ENCODE data around the gene ST6GALNAC2.

The ST6GALNAC2 gene

DNA sequence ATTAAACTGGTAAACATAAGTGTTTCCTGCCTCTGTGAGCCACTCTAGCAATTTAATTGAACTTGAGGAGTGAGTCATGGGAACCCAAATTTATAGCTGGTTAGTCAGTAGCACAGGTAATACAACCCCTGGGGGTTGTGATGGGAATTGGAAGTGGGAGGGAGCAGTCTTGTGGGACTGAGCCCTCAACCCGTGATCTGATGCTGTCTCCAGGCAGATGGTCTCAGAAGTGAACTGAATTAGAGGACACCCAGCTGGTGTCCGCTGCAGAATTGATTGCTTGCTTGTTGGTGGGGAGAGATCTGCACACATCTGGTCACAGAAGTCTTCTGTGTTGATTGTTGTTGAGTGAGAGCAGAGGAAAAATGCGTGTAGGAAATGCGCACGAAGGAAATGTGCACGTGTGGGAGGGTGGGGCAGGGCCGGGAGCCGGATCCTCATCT lies 7.7 kb upstream of the ST6GALNAC2 start:
- H2AFZ ChIP-seq (ENCODE audit: low read depth, low read length): no peak overlapping the region
- H3K9me3 ChIP-seq (ENCODE audit: low read length): no peaks in the 10 kb centered on the region
- peaks cover 4% of the 10 kb centered on the region for H3K27me3 ChIP-seq (ENCODE audit: insufficient read depth, low read length)
- H3K4me3 ChIP-seq (ENCODE audit: low read length): no peak overlapping the region
- no peaks in the 10 kb centered on the region for H3K4me1 ChIP-seq (ENCODE audit: insufficient read depth, low read length)
- H3K36me3 ChIP-seq (ENCODE audit: insufficient read depth, low read length): no peaks in the 10 kb centered on the region

DNA sequence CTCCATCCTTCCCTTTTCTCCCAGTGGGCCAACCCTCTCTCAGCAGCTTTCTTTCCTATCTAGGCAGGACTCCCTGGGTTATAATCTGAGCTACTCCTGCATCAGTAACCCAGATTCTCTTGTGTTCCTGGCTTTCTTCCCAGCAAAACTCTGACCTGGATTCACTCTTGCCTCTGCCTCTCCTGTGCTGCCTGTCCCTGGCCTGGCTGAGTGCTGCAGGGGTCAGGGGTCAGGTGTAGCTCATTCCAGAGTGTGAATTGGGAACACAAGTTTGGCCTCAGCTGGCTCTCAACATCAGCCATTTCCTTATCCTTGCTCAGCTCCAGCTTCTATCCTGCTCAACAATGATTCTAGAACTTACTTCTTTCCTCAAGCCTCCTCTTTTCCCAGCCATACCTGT lies 2.5 kb upstream of the ST6GALNAC2 start:
- Histone ChIP-seq H2AFZ (ENCODE audit: low read depth, low read length) (no peak overlapping the region), H3K36me3 (ENCODE audit: insufficient read depth, low read length) (no peaks in the 10 kb centered on the region), H3K27me3 (ENCODE audit: insufficient read depth, low read length) (peaks cover 49% of the 10 kb centered on the region), H3K9me3 (ENCODE audit: low read length) (no peaks in the 10 kb centered on the region), H3K4me1 (ENCODE audit: insufficient read depth, low read length) (peaks cover 11% of the 10 kb centered on the region), H3K4me3 (ENCODE audit: low read length) (no peak overlapping the region)

DNA sequence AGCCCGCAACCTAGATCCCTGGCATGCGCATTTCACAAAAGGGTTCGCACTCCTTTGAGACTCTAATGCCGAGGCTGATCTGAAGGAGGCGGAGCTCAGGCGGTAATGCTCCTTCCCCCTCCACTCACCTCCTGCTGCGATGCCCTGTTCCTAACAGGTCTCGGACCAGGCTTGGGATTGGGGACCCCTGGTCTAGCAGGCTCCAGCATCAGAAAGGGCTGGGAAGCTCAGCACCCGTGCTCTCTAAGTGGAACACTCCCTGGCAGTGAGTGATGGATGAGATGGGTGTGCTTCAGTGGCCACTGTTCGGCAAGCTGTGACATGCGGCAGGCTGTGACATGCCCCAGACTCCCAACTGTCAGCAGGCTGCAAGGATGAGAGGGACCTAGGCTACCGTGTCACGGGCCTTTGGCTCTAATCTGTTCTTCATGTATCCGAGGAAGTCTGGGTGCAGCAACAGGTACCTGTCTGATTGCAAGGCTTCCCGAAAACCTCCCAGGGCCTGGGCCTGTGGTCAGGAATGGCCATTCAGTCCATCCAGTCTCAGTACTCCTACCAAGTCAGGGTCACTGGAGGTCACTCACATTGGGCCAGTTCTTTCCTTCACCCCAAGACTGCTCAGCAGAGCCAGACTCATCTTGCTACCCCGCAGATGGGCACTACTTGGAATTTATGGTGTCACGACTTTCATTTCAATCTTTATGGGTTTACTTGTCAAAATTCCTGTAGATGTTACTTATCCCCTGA lies 1.3 kb upstream of the ST6GALNAC2 start:
- Histone ChIP-seq H3K4me1 (ENCODE audit: insufficient read depth, low read length) (peaks cover 11% of the 10 kb centered on the region), H2AFZ (ENCODE audit: low read depth, low read length) (no peak overlapping the region), H3K4me3 (ENCODE audit: low read length) (no peak overlapping the region), H3K9me3 (ENCODE audit: low read length) (no peaks in the 10 kb centered on the region), H3K27me3 (ENCODE audit: insufficient read depth, low read length) (peaks cover 56% of the 10 kb centered on the region), H3K36me3 (ENCODE audit: insufficient read depth, low read length) (no peaks in the 10 kb centered on the region)

DNA sequence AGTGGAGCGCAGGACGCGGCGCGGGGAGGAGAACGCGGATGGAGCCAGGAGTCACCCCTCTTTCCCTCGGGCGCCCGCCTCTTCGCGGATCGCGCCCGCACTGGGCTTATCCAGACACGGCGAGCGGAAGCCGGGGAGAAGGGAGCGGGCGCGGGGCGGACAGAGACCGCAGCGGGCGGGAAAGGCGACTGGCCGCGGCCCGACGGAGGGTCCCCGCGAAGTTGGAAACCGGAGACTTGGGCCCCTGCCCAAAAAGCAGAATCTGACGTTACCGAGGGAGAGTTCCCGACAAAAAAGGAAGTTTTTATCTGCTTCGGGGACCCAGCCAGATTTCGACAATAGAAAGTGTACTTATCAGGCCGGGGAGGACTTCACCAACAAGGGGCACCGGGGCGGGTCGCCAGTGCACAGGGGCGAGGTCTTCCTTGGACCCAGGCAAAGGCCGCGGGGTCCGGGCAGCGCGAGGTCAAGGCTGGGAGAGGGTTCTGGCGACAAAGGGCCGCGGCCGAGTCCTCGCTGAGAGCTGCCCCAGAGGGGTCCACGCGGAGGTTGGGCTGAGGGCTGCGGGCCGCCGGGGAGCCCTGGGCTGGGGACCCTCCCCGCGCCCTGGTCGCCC lies 519 bp downstream of the ST6GALNAC2 start:
- H3K36me3 ChIP-seq (ENCODE audit: insufficient read depth, low read length): no peaks in the 10 kb centered on the region
- H2AFZ ChIP-seq (ENCODE audit: low read depth, low read length): peak overlapping the region; percentile 80
- H3K4me1 ChIP-seq (ENCODE audit: insufficient read depth, low read length): peaks cover 11% of the 10 kb centered on the region
- peaks cover 62% of the 10 kb centered on the region for H3K27me3 ChIP-seq (ENCODE audit: insufficient read depth, low read length)
- peak overlapping the region; percentile 7 for H3K4me3 ChIP-seq (ENCODE audit: low read length)
- no peaks in the 10 kb centered on the region for H3K9me3 ChIP-seq (ENCODE audit: low read length)

- Histone ChIP-seq H3K9me3 (ENCODE audit: low read length) (no peaks in the 10 kb centered on the region), H3K4me3 (ENCODE audit: low read length) (no peak overlapping the region), H2AFZ (ENCODE audit: low read depth, low read length) (no peak overlapping the region), H3K4me1 (ENCODE audit: insufficient read depth, low read length) (peaks cover 11% of the 10 kb centered on the region), H3K36me3 (ENCODE audit: insufficient read depth, low read length) (no peaks in the 10 kb centered on the region), H3K27me3 (ENCODE audit: insufficient read depth, low read length) (peaks cover 62% of the 10 kb centered on the region)
Measured at GRCh38 chr17:76584427-76585032, 1.1 kb downstream of the ST6GALNAC2 start.

- Histone ChIP-seq H3K27me3 (ENCODE audit: insufficient read depth, low read length) (peaks cover 55% of the 10 kb centered on the region), H3K4me1 (ENCODE audit: insufficient read depth, low read length) (peaks cover 11% of the 10 kb centered on the region), H2AFZ (ENCODE audit: low read depth, low read length) (no peak overlapping the region), H3K9me3 (ENCODE audit: low read length) (no peaks in the 10 kb centered on the region), H3K36me3 (ENCODE audit: insufficient read depth, low read length) (no peaks in the 10 kb centered on the region), H3K4me3 (ENCODE audit: low read length) (no peak overlapping the region)
Measured at GRCh38 chr17:76582660-76583059, 3.0 kb downstream of the ST6GALNAC2 start.

- Histone ChIP-seq H3K9me3 (ENCODE audit: low read length) (no peaks in the 10 kb centered on the region), H2AFZ (ENCODE audit: low read depth, low read length) (no peak overlapping the region), H3K27me3 (ENCODE audit: insufficient read depth, low read length) (peaks cover 44% of the 10 kb centered on the region), H3K4me1 (ENCODE audit: insufficient read depth, low read length) (peaks cover 11% of the 10 kb centered on the region), H3K4me3 (ENCODE audit: low read length) (no peak overlapping the region), H3K36me3 (ENCODE audit: insufficient read depth, low read length) (no peaks in the 10 kb centered on the region)
Measured at GRCh38 chr17:76581515-76581914, 4.1 kb downstream of the ST6GALNAC2 start.

GRCh38 chr17:76579281-76579680 lies 6.4 kb downstream of the ST6GALNAC2 start:
- Histone ChIP-seq H3K4me1 (ENCODE audit: insufficient read depth, low read length) (no peaks in the 10 kb centered on the region), H3K36me3 (ENCODE audit: insufficient read depth, low read length) (no peaks in the 10 kb centered on the region), H2AFZ (ENCODE audit: low read depth, low read length) (no peak overlapping the region), H3K9me3 (ENCODE audit: low read length) (no peaks in the 10 kb centered on the region), H3K27me3 (ENCODE audit: insufficient read depth, low read length) (peaks cover 23% of the 10 kb centered on the region), H3K4me3 (ENCODE audit: low read length) (no peak overlapping the region)

- H3K27me3 ChIP-seq (ENCODE audit: insufficient read depth, low read length): peaks cover 18% of the 10 kb centered on the region
- no peak overlapping the region for H2AFZ ChIP-seq (ENCODE audit: low read depth, low read length)
Measured at GRCh38 chr17:76578376-76578775, 7.3 kb downstream of the ST6GALNAC2 start.

GRCh38 chr17:76577876-76578275 lies 7.8 kb downstream of the ST6GALNAC2 start:
- Histone ChIP-seq H3K27me3 (ENCODE audit: insufficient read depth, low read length) (peaks cover 14% of the 10 kb centered on the region), H2AFZ (ENCODE audit: low read depth, low read length) (no peak overlapping the region), H3K4me3 (ENCODE audit: low read length) (no peak overlapping the region), H3K36me3 (ENCODE audit: insufficient read depth, low read length) (no peaks in the 10 kb centered on the region), H3K4me1 (ENCODE audit: insufficient read depth, low read length) (no peaks in the 10 kb centered on the region), H3K9me3 (ENCODE audit: low read length) (no peaks in the 10 kb centered on the region)

More at GRCh38 chr17:76578376-76578775, 7.3 kb downstream of the ST6GALNAC2 start:
- no peaks in the 10 kb centered on the region for H3K9me3 ChIP-seq (ENCODE audit: low read length)
- no peak overlapping the region for H3K4me3 ChIP-seq (ENCODE audit: low read length)
- no peaks in the 10 kb centered on the region for H3K36me3 ChIP-seq (ENCODE audit: insufficient read depth, low read length)
- no peaks in the 10 kb centered on the region for H3K4me1 ChIP-seq (ENCODE audit: insufficient read depth, low read length)

DNA sequence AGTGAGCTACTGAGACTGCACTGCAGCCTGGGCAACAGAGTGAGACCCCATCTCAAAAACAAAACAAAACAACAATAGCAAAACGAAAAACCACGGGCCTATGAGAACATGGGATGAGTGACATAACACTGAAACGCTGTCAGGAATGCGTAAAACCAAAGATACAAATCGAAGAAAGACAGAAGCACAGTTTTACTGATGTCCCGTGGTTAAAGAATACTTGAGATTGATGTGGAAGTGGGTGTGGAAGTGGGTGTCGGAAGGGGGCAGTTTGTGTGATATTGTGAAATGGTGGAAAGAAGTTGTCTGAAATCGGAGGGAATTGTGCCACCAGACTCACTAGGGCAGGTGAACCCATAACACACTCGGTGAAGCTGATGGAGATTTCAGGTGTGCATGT lies 9.5 kb downstream of the ST6GALNAC2 start:
- H3K4me3 ChIP-seq (ENCODE audit: low read length): no peak overlapping the region

GRCh38 chr17:76575570-76575969 lies 10.1 kb downstream of the ST6GALNAC2 start:
- H3K36me3 ChIP-seq (ENCODE audit: insufficient read depth, low read length): no peaks in the 10 kb centered on the region
- no peak overlapping the region for H3K4me3 ChIP-seq (ENCODE audit: low read length)
- H3K4me1 ChIP-seq (ENCODE audit: insufficient read depth, low read length): no peaks in the 10 kb centered on the region
- no peak overlapping the region for H2AFZ ChIP-seq (ENCODE audit: low read depth, low read length)
- no peaks in the 10 kb centered on the region for H3K9me3 ChIP-seq (ENCODE audit: low read length)
- peaks cover 4% of the 10 kb centered on the region for H3K27me3 ChIP-seq (ENCODE audit: insufficient read depth, low read length)

More for the DNA sequence above, 9.5 kb downstream of the ST6GALNAC2 start:
- Histone ChIP-seq H3K27me3 (ENCODE audit: insufficient read depth, low read length) (peaks cover 5% of the 10 kb centered on the region), H2AFZ (ENCODE audit: low read depth, low read length) (no peak overlapping the region), H3K4me1 (ENCODE audit: insufficient read depth, low read length) (no peaks in the 10 kb centered on the region), H3K36me3 (ENCODE audit: insufficient read depth, low read length) (no peaks in the 10 kb centered on the region), H3K9me3 (ENCODE audit: low read length) (no peaks in the 10 kb centered on the region)

DNA sequence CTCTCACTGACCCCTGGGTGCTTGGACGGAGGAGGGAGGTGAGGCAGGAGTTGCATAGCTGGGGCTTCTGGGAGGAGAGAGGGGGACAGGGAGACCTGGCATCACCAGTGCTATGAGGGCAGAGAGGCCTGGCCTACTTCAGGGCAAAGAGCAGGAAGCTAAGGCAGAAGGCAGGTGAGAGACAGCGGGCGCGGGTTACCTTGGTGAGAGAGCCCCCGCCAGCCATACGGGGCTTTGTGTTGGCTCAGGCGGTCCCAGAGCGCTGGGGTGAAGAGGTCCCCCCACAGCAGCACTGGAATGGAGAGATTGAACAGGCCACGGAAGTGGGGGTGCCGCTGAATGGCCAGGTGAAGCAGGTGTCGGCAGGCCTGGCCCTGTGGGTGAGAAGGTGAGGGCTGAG lies 11.5 kb downstream of the ST6GALNAC2 start:
- H3K9me3 ChIP-seq (ENCODE audit: low read length): no peaks in the 10 kb centered on the region

More for the DNA sequence above, 11.5 kb downstream of the ST6GALNAC2 start:
- H3K4me3 ChIP-seq (ENCODE audit: low read length): no peak overlapping the region
- H3K27me3 ChIP-seq (ENCODE audit: insufficient read depth, low read length): peaks cover 4% of the 10 kb centered on the region
- peaks cover 6% of the 10 kb centered on the region for H3K4me1 ChIP-seq (ENCODE audit: insufficient read depth, low read length)
- H2AFZ ChIP-seq (ENCODE audit: low read depth, low read length): no peak overlapping the region
- no peaks in the 10 kb centered on the region for H3K36me3 ChIP-seq (ENCODE audit: insufficient read depth, low read length)
